SK-N-SH treated with all-trans-retinoic acid at 6 μM for 48 hours (cell line): ENCODE results near the gene STAG1.

ENCODE experiments used
- ARNTL ChIP-seq: fragments of 450-650 bp; formaldehyde crosslinking; IDR thresholded peaks from 2 replicates; pipeline ENCODE4 v1.5.0; 2020; ENCODE audit warnings: low read depth, mild to moderate bottlenecking, moderate library complexity, borderline replicate concordance
- OSR1 ChIP-seq: fragments of 250-450 bp; sonication (Bioruptor Pico); IDR thresholded peaks from 2 replicates; pipeline ENCODE4 v1.8.0; 2022; ENCODE audit warnings: moderate library complexity, mild to moderate bottlenecking, inconsistent platforms
- SNAI2 ChIP-seq: fragments of 250-450 bp; sonication (Bioruptor Pico); IDR thresholded peaks from 2 replicates; pipeline ENCODE4 v1.5.0; 2020; ENCODE audit warnings: mild to moderate bottlenecking, moderate library complexity
- ZFP3 ChIP-seq: fragments of 250-450 bp; sonication (Bioruptor Pico); IDR thresholded peaks from 2 replicates; pipeline ENCODE4 v1.5.0; 2020; ENCODE audit warnings: mild to moderate bottlenecking, moderate library complexity
- ZFP30 ChIP-seq: fragments of 450-650 bp; formaldehyde crosslinking; IDR thresholded peaks from 2 replicates; pipeline ENCODE4 v1.5.0; 2022; ENCODE audit warnings: mild to moderate bottlenecking, moderate library complexity
- ZNF70 ChIP-seq: fragments of 450-650 bp; formaldehyde crosslinking; IDR thresholded peaks from 2 replicates; pipeline ENCODE4 v1.5.0; 2020; ENCODE audit warnings: mild to moderate bottlenecking, moderate library complexity
- TF ChIP-seq, protein P1 (sequence below): fragments of 250-450 bp; sonication (Bioruptor Pico); IDR thresholded peaks from 2 replicates; pipeline ENCODE4 v1.8.0; 2021; ENCODE audit warnings: low read depth, mild to moderate bottlenecking, moderate library complexity, borderline replicate concordance
- TF ChIP-seq, protein P2 (sequence below): fragments of 250-450 bp; sonication (Bioruptor Pico); IDR thresholded peaks from 2 replicates; pipeline ENCODE4 v1.5.0; 2020; ENCODE audit warnings: mild to moderate bottlenecking, moderate library complexity
- TF ChIP-seq, protein P3 (sequence below): fragments of 250-450 bp; sonication (Bioruptor Pico); IDR thresholded peaks from 2 replicates; pipeline ENCODE4 v1.8.0; 2020; ENCODE audit warnings: mild to moderate bottlenecking, moderate library complexity, borderline replicate concordance

DNA sequence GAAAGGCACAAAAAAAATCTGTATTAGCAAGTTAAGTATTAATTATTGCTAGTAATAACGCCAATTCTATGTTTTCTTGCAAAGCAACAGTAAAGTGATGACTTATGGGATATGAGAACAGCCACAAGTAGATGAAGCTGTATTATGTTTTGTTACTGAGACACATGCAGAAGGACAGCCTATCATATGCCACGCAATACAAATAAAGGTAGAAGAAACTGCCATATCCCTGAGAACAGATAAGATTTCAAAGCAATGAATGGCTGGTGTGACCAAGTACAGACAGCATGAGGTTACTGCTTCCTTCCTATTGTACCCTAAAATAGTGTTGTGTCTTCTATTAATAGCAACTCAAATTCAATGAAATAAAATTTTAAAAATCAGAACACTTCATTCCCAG is 26.7 kb downstream of the STAG1 start:
- TF ChIP-seq, protein P1, sequence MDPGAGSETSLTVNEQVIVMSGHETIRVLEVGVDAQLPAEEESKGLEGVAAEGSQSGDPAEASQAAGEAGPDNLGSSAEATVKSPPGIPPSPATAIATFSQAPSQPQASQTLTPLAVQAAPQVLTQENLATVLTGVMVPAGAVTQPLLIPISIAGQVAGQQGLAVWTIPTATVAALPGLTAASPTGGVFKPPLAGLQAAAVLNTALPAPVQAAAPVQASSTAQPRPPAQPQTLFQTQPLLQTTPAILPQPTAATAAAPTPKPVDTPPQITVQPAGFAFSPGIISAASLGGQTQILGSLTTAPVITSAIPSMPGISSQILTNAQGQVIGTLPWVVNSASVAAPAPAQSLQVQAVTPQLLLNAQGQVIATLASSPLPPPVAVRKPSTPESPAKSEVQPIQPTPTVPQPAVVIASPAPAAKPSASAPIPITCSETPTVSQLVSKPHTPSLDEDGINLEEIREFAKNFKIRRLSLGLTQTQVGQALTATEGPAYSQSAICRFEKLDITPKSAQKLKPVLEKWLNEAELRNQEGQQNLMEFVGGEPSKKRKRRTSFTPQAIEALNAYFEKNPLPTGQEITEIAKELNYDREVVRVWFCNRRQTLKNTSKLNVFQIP (CRISPR knock-in tag): no peak
- TF ChIP-seq ZFP3 (CRISPR knock-in tag): no peak
- no peak for TF ChIP-seq SNAI2 (CRISPR knock-in tag)
- no peak for TF ChIP-seq ZNF70 (CRISPR knock-in tag)
- TF ChIP-seq, protein P2, sequence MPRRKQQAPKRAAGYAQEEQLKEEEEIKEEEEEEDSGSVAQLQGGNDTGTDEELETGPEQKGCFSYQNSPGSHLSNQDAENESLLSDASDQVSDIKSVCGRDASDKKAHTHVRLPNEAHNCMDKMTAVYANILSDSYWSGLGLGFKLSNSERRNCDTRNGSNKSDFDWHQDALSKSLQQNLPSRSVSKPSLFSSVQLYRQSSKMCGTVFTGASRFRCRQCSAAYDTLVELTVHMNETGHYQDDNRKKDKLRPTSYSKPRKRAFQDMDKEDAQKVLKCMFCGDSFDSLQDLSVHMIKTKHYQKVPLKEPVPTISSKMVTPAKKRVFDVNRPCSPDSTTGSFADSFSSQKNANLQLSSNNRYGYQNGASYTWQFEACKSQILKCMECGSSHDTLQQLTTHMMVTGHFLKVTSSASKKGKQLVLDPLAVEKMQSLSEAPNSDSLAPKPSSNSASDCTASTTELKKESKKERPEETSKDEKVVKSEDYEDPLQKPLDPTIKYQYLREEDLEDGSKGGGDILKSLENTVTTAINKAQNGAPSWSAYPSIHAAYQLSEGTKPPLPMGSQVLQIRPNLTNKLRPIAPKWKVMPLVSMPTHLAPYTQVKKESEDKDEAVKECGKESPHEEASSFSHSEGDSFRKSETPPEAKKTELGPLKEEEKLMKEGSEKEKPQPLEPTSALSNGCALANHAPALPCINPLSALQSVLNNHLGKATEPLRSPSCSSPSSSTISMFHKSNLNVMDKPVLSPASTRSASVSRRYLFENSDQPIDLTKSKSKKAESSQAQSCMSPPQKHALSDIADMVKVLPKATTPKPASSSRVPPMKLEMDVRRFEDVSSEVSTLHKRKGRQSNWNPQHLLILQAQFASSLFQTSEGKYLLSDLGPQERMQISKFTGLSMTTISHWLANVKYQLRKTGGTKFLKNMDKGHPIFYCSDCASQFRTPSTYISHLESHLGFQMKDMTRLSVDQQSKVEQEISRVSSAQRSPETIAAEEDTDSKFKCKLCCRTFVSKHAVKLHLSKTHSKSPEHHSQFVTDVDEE (CRISPR knock-in tag): no peak
- TF ChIP-seq OSR1 (CRISPR knock-in tag): no peak
- TF ChIP-seq, protein P3, sequence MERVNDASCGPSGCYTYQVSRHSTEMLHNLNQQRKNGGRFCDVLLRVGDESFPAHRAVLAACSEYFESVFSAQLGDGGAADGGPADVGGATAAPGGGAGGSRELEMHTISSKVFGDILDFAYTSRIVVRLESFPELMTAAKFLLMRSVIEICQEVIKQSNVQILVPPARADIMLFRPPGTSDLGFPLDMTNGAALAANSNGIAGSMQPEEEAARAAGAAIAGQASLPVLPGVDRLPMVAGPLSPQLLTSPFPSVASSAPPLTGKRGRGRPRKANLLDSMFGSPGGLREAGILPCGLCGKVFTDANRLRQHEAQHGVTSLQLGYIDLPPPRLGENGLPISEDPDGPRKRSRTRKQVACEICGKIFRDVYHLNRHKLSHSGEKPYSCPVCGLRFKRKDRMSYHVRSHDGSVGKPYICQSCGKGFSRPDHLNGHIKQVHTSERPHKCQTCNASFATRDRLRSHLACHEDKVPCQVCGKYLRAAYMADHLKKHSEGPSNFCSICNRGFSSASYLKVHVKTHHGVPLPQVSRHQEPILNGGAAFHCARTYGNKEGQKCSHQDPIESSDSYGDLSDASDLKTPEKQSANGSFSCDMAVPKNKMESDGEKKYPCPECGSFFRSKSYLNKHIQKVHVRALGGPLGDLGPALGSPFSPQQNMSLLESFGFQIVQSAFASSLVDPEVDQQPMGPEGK: no peak
- no peak for TF ChIP-seq ARNTL (CRISPR knock-in tag)
- TF ChIP-seq ZFP30 (CRISPR knock-in tag): no peak
